ENCODE measurements around the gene HMX3.

HMX3 gene

DNA sequence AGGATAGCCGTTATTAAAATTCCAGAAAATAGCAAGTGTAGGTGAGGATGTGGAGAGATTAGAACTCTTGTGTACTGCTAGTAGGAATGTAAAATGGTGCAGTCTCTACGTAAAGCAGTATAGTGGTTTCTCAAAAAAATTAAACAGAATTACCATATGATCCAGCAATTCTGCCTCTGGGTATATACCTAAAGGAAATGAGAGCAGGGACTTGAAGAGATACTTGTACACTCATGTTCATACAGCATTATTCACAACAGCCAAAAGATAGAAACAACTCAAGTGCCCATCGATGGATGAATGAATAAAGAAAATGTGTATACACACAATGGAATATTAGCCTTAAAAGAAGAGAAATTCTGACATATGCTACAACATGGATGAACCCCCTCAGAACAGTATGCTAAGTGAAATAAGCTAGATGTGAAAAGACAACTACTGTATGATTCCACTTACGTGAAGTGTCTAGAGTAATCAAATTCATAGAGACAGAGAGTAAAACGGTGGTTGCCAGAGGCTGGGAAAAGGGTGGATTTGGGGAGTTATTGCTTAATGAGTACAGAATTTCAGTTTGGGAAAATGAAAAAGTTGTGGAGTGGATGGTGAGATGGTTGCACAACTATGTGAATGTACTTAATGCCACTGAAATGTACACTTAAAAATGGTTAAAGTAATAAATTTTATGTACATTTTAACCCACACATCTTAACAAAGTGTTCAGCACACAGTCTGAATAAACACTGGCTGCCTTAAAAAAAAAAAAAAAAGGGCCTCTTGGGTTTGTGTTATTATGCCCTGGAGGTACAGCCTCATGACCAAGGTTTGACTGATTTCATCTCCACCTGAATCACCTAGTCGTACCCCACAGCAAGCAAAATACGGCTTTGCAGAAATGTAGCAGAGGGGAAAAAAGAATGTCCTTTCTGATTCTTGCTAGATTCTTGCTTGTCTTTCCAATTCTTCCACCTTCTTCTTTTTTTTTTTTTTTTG is 44.6 kb downstream of the HMX3 start:
- no peak for DNase-seq

DNA sequence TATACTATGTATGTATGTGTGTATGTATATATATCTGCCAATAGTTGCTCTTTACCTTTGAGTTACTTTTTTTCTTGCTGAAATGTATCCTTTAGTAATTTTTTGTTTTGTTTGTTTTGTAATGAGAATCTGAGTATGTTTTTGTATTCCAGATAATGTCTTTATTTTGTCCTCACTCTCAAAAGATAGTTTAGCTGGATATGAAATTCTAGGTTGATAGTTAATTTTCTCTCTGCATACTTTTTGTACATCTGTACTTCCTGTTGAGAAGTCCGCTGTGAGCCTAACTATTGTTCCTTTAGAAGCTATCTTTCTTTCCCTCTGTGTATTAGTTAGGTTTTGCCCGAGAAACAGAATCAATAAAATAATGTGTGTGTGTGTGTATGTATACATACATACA is 48.0 kb downstream of the HMX3 start:
- DNase-seq, result no peak

DNA sequence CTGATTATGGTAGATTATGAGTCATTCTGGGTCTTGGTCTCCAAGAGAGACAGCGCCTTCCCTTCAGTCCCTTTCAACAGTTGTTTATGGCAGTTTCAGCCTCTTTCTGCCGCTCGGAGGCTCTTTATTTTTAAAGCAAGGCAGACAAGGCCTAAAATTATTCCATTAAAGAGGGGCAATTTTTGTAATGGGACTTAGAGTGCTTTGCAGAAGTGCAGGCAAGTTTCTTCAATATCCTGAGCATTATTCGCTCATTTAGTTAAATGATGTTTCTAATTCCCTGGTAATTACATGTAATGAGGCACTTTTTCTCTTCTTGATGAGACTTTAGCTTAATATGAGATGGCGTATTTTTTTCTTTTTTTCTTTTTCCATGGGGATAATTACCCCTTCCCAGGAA is 52.0 kb downstream of the HMX3 start:
- DNase-seq, result no peak
